GM12878 (cell line): ENCODE results near the gene DAPK2. TPM values are rescaled to one million over a fixed set of nuclear protein-coding genes. Genes with fewer than 3 reads are reported as not detected.

Experiments
- ATAC-seq: fragments of 200-7000 bp; cut with Tn5 transposase; 3 replicates; pipeline ENCODE4 v1.9.1; 2020; ENCODE audit warnings: mild to moderate bottlenecking, moderate library complexity
- BruUV-seq: library from RNA; stranded (reverse); fragments of 400-500 nt; replicated peaks from 2 replicates; lab custom pipeline; 2021; lab: Mats Ljungman, UMichigan
- CTCF ChIA-PET: fragments of 300-600 bp; sonication (Branson Sonifier 250); formaldehyde crosslinking; extraction: SDS; loops from one replicate; lab custom pipeline; 2021; ENCODE audit warnings: inconsistent platforms; lab: Yijun Ruan, JAX
- POLR2A ChIA-PET: fragments of 350-600 bp; formaldehyde crosslinking; extraction: SDS; loops from one replicate; lab custom pipeline; 2021; ENCODE audit warnings: inconsistent platforms; lab: Charles Lee
- RAD21 ChIA-PET: fragments of 300-600 bp; sonication (Branson Sonifier 250); formaldehyde crosslinking; loops from one replicate; lab custom pipeline; 2023; ENCODE audit warnings: antibody characterized with exemption; ENCODE audit not compliant: unreplicated experiment; lab: Charles Lee
- SMC1A ChIA-PET: fragments of 300-600 bp; sonication (Branson Sonifier 250); formaldehyde crosslinking; loops from one replicate; lab custom pipeline; 2023; ENCODE audit not compliant: unreplicated experiment, uncharacterized antibody; lab: Charles Lee
- DNase-seq: peaks from one replicate; pipeline ENCODE4 v3.0.0-alpha.2; 2011; ENCODE audit warnings: low read depth, low spot score
- FAIRE-seq: peaks from 3 replicates; lab custom pipeline; 2011; peaks lifted over from hg19 to GRCh38; lab: Jason Lieb, UNC
- H2AFZ ChIP-seq: 2 replicates; pipeline ENCODE4 v1.6.0; 2011; ENCODE audit warnings: low read depth, low read length, control low read depth; ENCODE audit not compliant: control insufficient read depth
- H3K27ac ChIP-seq: 2 replicates; pipeline ENCODE4 v1.5.1; 2011; ENCODE audit warnings: control low read depth; ENCODE audit not compliant: control insufficient read depth, insufficient read depth
- H3K27me3 ChIP-seq, 2 experiments: replicated peaks in 1 of 2; 2 replicates each; pipeline versions ENCODE4 v1.6.0 to v1.6.1; 2011; ENCODE audit warnings: low read length in 1 of 2; ENCODE audit not compliant: control insufficient read depth in 2 of 2, insufficient read depth in 2 of 2
- H3K36me3 ChIP-seq, 2 experiments: 2 replicates each; pipeline ENCODE4 v1.5.1; 2011; ENCODE audit warnings: low read length in 1 of 2; ENCODE audit not compliant: control insufficient read depth in 2 of 2, insufficient read depth in 2 of 2
- H3K4me1 ChIP-seq: 2 replicates; pipeline ENCODE4 v1.6.1; 2011; ENCODE audit warnings: mild to moderate bottlenecking, low read length, moderate library complexity, mixed read lengths; ENCODE audit not compliant: control insufficient read depth, insufficient read depth
- H3K4me2 ChIP-seq: 2 replicates; pipeline ENCODE4 v1.6.0; 2011; ENCODE audit warnings: control low read depth; ENCODE audit not compliant: control insufficient read depth, insufficient read depth
- H3K4me3 ChIP-seq: fragments of 200-600 bp; sonication (generic); 2 replicates; pipeline ENCODE4 v1.5.1; 2016
- H3K79me2 ChIP-seq: 2 replicates; pipeline ENCODE4 v1.6.0; 2011; ENCODE audit warnings: low read length; ENCODE audit not compliant: control insufficient read depth, insufficient read depth
- H3K9ac ChIP-seq: 2 replicates; pipeline ENCODE4 v1.8.0; 2011; ENCODE audit warnings: low read length, control low read depth, mixed read lengths; ENCODE audit not compliant: control insufficient read depth, insufficient read depth
- H3K9me3 ChIP-seq: replicated peaks from 3 replicates; pipeline ENCODE4 v1.5.1; 2011; ENCODE audit warnings: mild to moderate bottlenecking, low read length; ENCODE audit not compliant: control insufficient read depth, insufficient read depth
- H4K20me1 ChIP-seq: 2 replicates; pipeline ENCODE4 v1.6.0; 2011; ENCODE audit not compliant: control insufficient read depth, insufficient read depth
- ATF7 ChIP-seq: fragments of 450-650 bp; IDR thresholded peaks from 2 replicates; pipeline ENCODE4 v1.6.1; 2016; ENCODE audit warnings: low read depth, mild to moderate bottlenecking
- DPF2 ChIP-seq: fragments of 450-650 bp; IDR thresholded peaks from 2 replicates; pipeline ENCODE4 v1.6.1; 2017; ENCODE audit warnings: mild to moderate bottlenecking
- FOXM1 ChIP-seq: IDR thresholded peaks from 2 replicates; pipeline ENCODE4 v1.6.1; 2012; ENCODE audit warnings: low read depth, mild to moderate bottlenecking, inconsistent platforms, low read length, moderate library complexity
- GABPA ChIP-seq: IDR thresholded peaks from 2 replicates; pipeline ENCODE4 v1.6.1; 2014; ENCODE audit warnings: antibody characterized with exemption, low read depth, mild to moderate bottlenecking, inconsistent platforms
- SKIL ChIP-seq: fragments of 450-650 bp; IDR thresholded peaks from 2 replicates; pipeline ENCODE4 v1.6.1; 2017; ENCODE audit warnings: mild to moderate bottlenecking, low read depth, inconsistent platforms; ENCODE audit not compliant: poor library complexity, severe bottlenecking
- SP1 ChIP-seq: IDR thresholded peaks from one replicate; pipeline ENCODE4 v1.6.1; 2011; ENCODE audit warnings: low read depth, low read length
- ZNF622 ChIP-seq: fragments of 450-650 bp; IDR thresholded peaks from 2 replicates; pipeline ENCODE4 v1.6.1; 2017; ENCODE audit warnings: mild to moderate bottlenecking, inconsistent platforms
- WGBS: methylation state at CpG from one replicate; pipeline ENCODE4 v1.1.6; 2016; ENCODE audit warnings: low lambda C conversion rate; ENCODE audit not compliant: insufficient replicate concordance, insufficient coverage; ENCODE audit errors: missing lambda C conversion rate; 5-methylcytosine and 5-hydroxymethylcytosine counted together
- in situ Hi-C: fragments of 300-500 bp; cut with MboI; formaldehyde crosslinking; loops from 9 replicates; pipeline ENCODE4 v1.14.3; 2018; ENCODE audit warnings: mixed read lengths
- intact Hi-C: fragments of 100-400 bp; cut with micrococcal nuclease; formaldehyde crosslinking; loops from one replicate; pipeline ENCODE4 v1.14.2; 2022; ENCODE audit not compliant: unreplicated experiment
- polyA plus RNA-seq, 11 experiments: library from polyadenylated mRNA; depleted of rRNA in 4 of 11; unstranded in 6 of 11; stranded (reverse) in 5 of 11; fragments of >200 nt; fragmentation: Nextera tagmentation in 4 of 11; fragmentation: Illumina TruSeq in 1 of 11; extraction: Ambion mirVana in 4 of 11; extraction: Trizol in 1 of 11; gene quantifications; 1 replicate in 1 of 11; 2 replicates in 10 of 11; pipeline versions ENCODE4 v1.2.1 to v1.2.3, GENCODE V29; 2011 to 2016; ENCODE audit warnings: inconsistent platforms in 2 of 11, missing spikeins in 2 of 11, low read depth in 1 of 11
- total RNA-seq, 4 experiments: library from RNA; depleted of rRNA in 3 of 4; stranded (reverse); fragments of >200 nt in 3 of 4; fragmentation: Illumina TruSeq in 1 of 4; extraction: Trizol in 1 of 4; gene quantifications; 2 replicates each; pipeline versions ENCODE4 v1.2.1 to v1.2.3, GENCODE V29; 2013 to 2021

Gene DAPK2
- total and polyA plus RNA-seq, 10 of the 15 experiments (the other 5 are each of a cell fraction or from before 2014, with no cell fraction given) = 0.69 to 8.4 (median 4.1) TPM

DNA sequence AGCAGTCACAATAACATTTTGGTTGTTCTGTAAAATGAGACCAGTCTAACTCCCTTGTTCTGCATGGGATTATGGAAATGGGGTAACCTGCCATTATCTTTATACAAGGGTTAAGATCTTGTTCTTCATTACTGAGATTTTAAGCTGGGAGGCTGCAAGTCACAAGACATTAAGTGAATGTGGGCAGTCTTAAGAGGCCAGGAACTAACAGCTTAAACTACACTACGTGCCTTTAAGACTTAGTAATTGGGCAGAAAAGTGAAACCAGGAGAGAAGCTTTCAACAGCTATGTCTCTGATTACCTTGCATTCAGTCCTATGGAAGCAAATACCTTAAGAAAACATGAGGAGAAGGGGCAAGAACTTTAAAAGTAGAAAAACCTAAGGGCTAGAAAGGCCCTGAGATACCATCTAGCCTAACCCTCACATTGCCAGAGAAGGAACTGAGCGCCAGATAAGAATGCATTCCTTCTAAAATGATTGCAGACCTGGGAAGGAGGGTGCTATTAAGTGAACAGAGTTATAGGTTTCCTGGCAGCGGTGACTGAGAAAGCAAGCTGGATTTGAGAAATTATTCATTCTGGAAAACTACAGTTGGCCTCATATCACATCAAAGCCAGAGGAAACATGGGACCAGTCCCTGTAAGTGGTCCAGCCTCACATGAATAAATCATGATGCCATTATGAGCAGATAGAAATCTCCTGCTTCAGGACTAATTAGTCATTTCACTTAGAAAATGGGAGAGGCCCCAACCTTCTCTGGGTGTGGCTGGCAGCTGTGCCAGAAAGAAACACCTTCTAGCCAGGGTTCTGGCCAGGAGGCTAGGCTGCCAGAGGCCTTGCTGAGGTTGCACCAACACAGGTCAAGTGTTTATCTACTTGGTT lies 32.9 kb downstream of the DAPK2 start:
- ATAC-seq = no peak
- Histone ChIP-seq H3K79me2 (no peaks in the 10 kb centered on the region), H3K9ac (no peak overlapping the region), H3K4me1 (peaks cover 29% of the 10 kb centered on the region), H3K27me3 (no peaks in the 10 kb centered on the region), H3K9me3 (no peaks in the 10 kb centered on the region), H3K4me2 (no peak overlapping the region), H4K20me1 (no peaks in the 10 kb centered on the region), H3K4me3 (no peak overlapping the region), H3K27ac (no peak overlapping the region), H3K36me3 (no peaks in the 10 kb centered on the region; a peak in 1 of 4 replicates), H2AFZ (no peak overlapping the region)
- DNase-seq = no peak
- ChIA-PET RAD21 (interaction anchor here (1.0 kb wide), 1 partner anchor 33 kb away, joined by 4 read pairs; the partner anchor contains the start of gene DAPK2), CTCF (interaction anchor here (0.6 to 5.4 kb wide), 4 partner anchors 11 to 261 kb away, joined by 3 to 40 read pairs (median 8); no protein-coding TSS in a partner anchor), POLR2A (no interaction called here), SMC1A (interaction anchor here (0.6 to 0.9 kb wide), 6 partner anchors 28 to 697 kb away, joined by 3 to 5 read pairs (median 3); no protein-coding TSS in a partner anchor)
- no peak for TF ChIP-seq ATF7
- TF ChIP-seq ZNF622 = no peak
- TF ChIP-seq FOXM1 = no peak
- TF ChIP-seq SKIL = no peak
- no peak for TF ChIP-seq DPF2
- TF ChIP-seq SP1 = no peak
- no peak for TF ChIP-seq GABPA
- in situ Hi-C loops (no loop called here), intact Hi-C loops (no loop called here)
- BruUV-seq = no TSS peak
- no peak for FAIRE-seq
- WGBS = 94% methylated on average over 3 of the region's 3 CpGs
